H1 (cell line): ENCODE results near the gene PRKN. TPM values are rescaled to one million over a fixed set of nuclear protein-coding genes. Genes with fewer than 3 reads are reported as not detected.

Experiments
- CTCF ChIA-PET: fragments of 300-600 bp; sonication (Branson Sonifier 250); formaldehyde crosslinking; loops from one replicate; lab custom pipeline; 2021; ENCODE audit not compliant: partially characterized antibody; lab: Charles Lee
- POLR2A ChIA-PET: fragments of 300-600 bp; sonication (Branson Sonifier 250); formaldehyde crosslinking; loops from one replicate; lab custom pipeline; 2021; ENCODE audit warnings: inconsistent platforms; ENCODE audit not compliant: partially characterized antibody; lab: Charles Lee
- DNase-seq, 2 experiments: peaks; one replicate each; pipeline versions ENCODE4 v3.0.0 to v3.0.0-alpha.2; 2010 to 2022; ENCODE audit warnings: low spot score in 2 of 2, low read depth in 1 of 2, mixed read lengths in 1 of 2
- FAIRE-seq: peaks from 2 replicates; lab custom pipeline; 2011; peaks lifted over from hg19 to GRCh38; lab: Jason Lieb, UNC
- H2AFZ ChIP-seq: 2 replicates; pipeline ENCODE4 v1.8.1; 2012; ENCODE audit warnings: low read length, inconsistent platforms
- H2AK5ac ChIP-seq: 2 replicates; pipeline ENCODE4 v1.6.1; 2013; ENCODE audit warnings: low read depth, low read length
- H2BK120ac ChIP-seq: replicated peaks from 2 replicates; pipeline ENCODE3; 2013; ENCODE audit warnings: low read depth, low read length, inconsistent platforms
- H2BK12ac ChIP-seq: 2 replicates; pipeline ENCODE4 v1.6.1; 2013; ENCODE audit warnings: low read depth, low read length
- H2BK15ac ChIP-seq: 2 replicates; pipeline ENCODE4 v1.6.1; 2013; ENCODE audit warnings: low read length
- H2BK20ac ChIP-seq: 2 replicates; pipeline ENCODE4 v1.6.1; 2013; ENCODE audit warnings: low read length
- H2BK5ac ChIP-seq: 2 replicates; pipeline ENCODE4 v1.6.1; 2013; ENCODE audit warnings: low read depth, low read length
- H3K14ac ChIP-seq: 2 replicates; pipeline ENCODE4 v1.6.1; 2013; ENCODE audit warnings: inconsistent platforms; ENCODE audit not compliant: insufficient read length
- H3K18ac ChIP-seq: 2 replicates; pipeline ENCODE4 v1.6.1; 2013; ENCODE audit warnings: low read length; ENCODE audit errors: extremely low read depth
- H3K23ac ChIP-seq: 2 replicates; pipeline ENCODE4 v1.6.1; 2013; ENCODE audit warnings: inconsistent platforms; ENCODE audit not compliant: insufficient read length
- H3K23me2 ChIP-seq: 2 replicates; pipeline ENCODE4 v1.6.1; 2013; ENCODE audit warnings: low read depth, low read length
- H3K27ac ChIP-seq: 2 replicates; pipeline ENCODE4 v1.6.1; 2011; ENCODE audit warnings: low read depth, low read length, inconsistent platforms
- H3K27me3 ChIP-seq, 4 experiments: replicated peaks in 1 of 4; 1 replicate in 1 of 4; 2 replicates in 3 of 4; pipeline versions ENCODE4 v1.6.1 to v1.8.1; 2011 to 2013; ENCODE audit warnings: low read length in 3 of 4, mild to moderate bottlenecking in 3 of 4, inconsistent platforms in 2 of 4, mixed read lengths in 2 of 4, moderate library complexity in 1 of 4; ENCODE audit not compliant: control insufficient read depth in 3 of 4, insufficient read depth in 3 of 4; ENCODE audit errors: extremely low read depth in 1 of 4
- H3K36me3 ChIP-seq, 4 experiments: 2 replicates each; pipeline versions ENCODE4 v1.6.1 to v1.8.1; 2011 to 2013; ENCODE audit warnings: mild to moderate bottlenecking in 4 of 4, low read length in 3 of 4, moderate library complexity in 2 of 4, control low read depth in 1 of 4, inconsistent platforms in 1 of 4; ENCODE audit not compliant: insufficient read depth in 4 of 4, control insufficient read depth in 2 of 4
- H3K4ac ChIP-seq: replicated peaks from 2 replicates; pipeline ENCODE3; 2013; ENCODE audit warnings: low read length, low read depth, mixed read lengths, inconsistent platforms; ENCODE audit not compliant: insufficient read length
- H3K4me1 ChIP-seq, 4 experiments: replicated peaks in 1 of 4; 1 replicate in 1 of 4; 2 replicates in 3 of 4; pipeline versions ENCODE4 v1.6.1 to v1.8.1; 2011 to 2013; ENCODE audit warnings: low read length in 3 of 4, inconsistent platforms in 2 of 4, mixed read lengths in 1 of 4; ENCODE audit not compliant: insufficient read depth in 4 of 4, control insufficient read depth in 3 of 4
- H3K4me2 ChIP-seq, 2 experiments: 2 replicates each; pipeline versions ENCODE4 v1.6.1 to v1.8.1; 2011 to 2013; ENCODE audit warnings: low read depth in 2 of 2, low read length in 2 of 2, control low read depth in 1 of 2, inconsistent platforms in 1 of 2, mild to moderate bottlenecking in 1 of 2; ENCODE audit not compliant: insufficient read depth in 1 of 2
- H3K4me3 ChIP-seq, 4 experiments: fragments of 200-600, 300-600 bp in 1 of 4; sonication (generic), shearing (Covaris generic), sonication (Bioruptor Twin) in 1 of 4; 2 replicates each; pipeline versions ENCODE4 v1.5.1 to v1.8.1; 2011 to 2016; ENCODE audit warnings: low read length in 4 of 4, low read depth in 3 of 4, control low read depth in 2 of 4, inconsistent platforms in 2 of 4, mild to moderate bottlenecking in 2 of 4, mixed read lengths in 1 of 4, moderate library complexity in 1 of 4; ENCODE audit not compliant: insufficient read depth in 2 of 4; ENCODE audit errors: extremely low read depth in 1 of 4
- H3K56ac ChIP-seq: replicated peaks from 2 replicates; pipeline ENCODE3; 2013; ENCODE audit warnings: low read depth, mild to moderate bottlenecking, mixed read lengths, low read length, inconsistent platforms; ENCODE audit not compliant: insufficient read length
- H3K79me1 ChIP-seq: 2 replicates; pipeline ENCODE4 v1.6.1; 2013; ENCODE audit warnings: low read depth, low read length, control low read depth
- H3K79me2 ChIP-seq, 2 experiments: 2 replicates each; pipeline versions ENCODE4 v1.6.1 to v1.8.1; 2012 to 2013; ENCODE audit warnings: low read length in 2 of 2, mild to moderate bottlenecking in 2 of 2, inconsistent platforms in 1 of 2; ENCODE audit not compliant: insufficient read depth in 2 of 2, control insufficient read depth in 1 of 2
- H3K9ac ChIP-seq, 4 experiments: replicated peaks in 1 of 4; 1 replicate in 1 of 4; 2 replicates in 3 of 4; pipeline versions ENCODE4 v1.6.1 to v1.8.1; 2011 to 2013; ENCODE audit warnings: low read depth in 3 of 4, low read length in 3 of 4, control low read depth in 2 of 4, mild to moderate bottlenecking in 2 of 4, moderate library complexity in 2 of 4, inconsistent platforms in 1 of 4; ENCODE audit errors: extremely low read depth in 1 of 4
- H3K9me3 ChIP-seq, 2 experiments: 2 replicates each; pipeline versions ENCODE4 v1.6.1 to v1.8.1; 2012 to 2013; ENCODE audit warnings: mild to moderate bottlenecking in 2 of 2, moderate library complexity in 2 of 2, control low read depth in 1 of 2, inconsistent platforms in 1 of 2, low read depth in 1 of 2, low read length in 1 of 2, mixed read lengths in 1 of 2; ENCODE audit not compliant: insufficient read depth in 2 of 2
- H4K20me1 ChIP-seq, 2 experiments: replicated peaks in 1 of 2; 2 replicates each; pipeline versions ENCODE3 to v1.8.1; 2011 to 2013; ENCODE audit warnings: inconsistent platforms in 2 of 2, low read length in 2 of 2, mild to moderate bottlenecking in 1 of 2; ENCODE audit not compliant: insufficient read depth in 2 of 2, control insufficient read depth in 1 of 2
- H4K5ac ChIP-seq: 2 replicates; pipeline ENCODE4 v1.6.1; 2013; ENCODE audit warnings: low read length, low read depth, mixed read lengths, inconsistent platforms; ENCODE audit not compliant: insufficient read length
- H4K8ac ChIP-seq: 2 replicates; pipeline ENCODE4 v1.8.0; 2013; ENCODE audit warnings: mild to moderate bottlenecking, moderate library complexity, low read length, inconsistent platforms; ENCODE audit not compliant: insufficient read depth; ENCODE audit errors: extremely low read depth
- H4K91ac ChIP-seq: replicated peaks from 2 replicates; pipeline ENCODE3; 2013; ENCODE audit warnings: low read length, mixed read lengths, inconsistent platforms; ENCODE audit not compliant: insufficient read length
- ASH2L ChIP-seq: fragments of 200-600, 300-600 bp; sonication (generic); IDR thresholded peaks from one replicate; pipeline ENCODE4 v1.7.1; 2017; ENCODE audit warnings: low read length
- BCL11A ChIP-seq, 2 experiments: IDR thresholded peaks; one replicate each; pipeline ENCODE4 v1.6.1; 2011; ENCODE audit warnings: low read depth in 2 of 2, low read length in 2 of 2, mild to moderate bottlenecking in 2 of 2
- CBX8 ChIP-seq: fragments of 300-800, 300-1000 bp; sonication (generic); IDR thresholded peaks from 2 replicates; pipeline ENCODE4 v1.7.1; 2016; ENCODE audit warnings: low read depth, low read length, borderline replicate concordance
- CTBP2 ChIP-seq: IDR thresholded peaks from 2 replicates; pipeline ENCODE4 v1.7.0; 2011; ENCODE audit warnings: borderline replicate concordance, mild to moderate bottlenecking, moderate library complexity, mixed read lengths, low read length; ENCODE audit not compliant: insufficient read depth, insufficient read length
- HDAC2 ChIP-seq, 2 experiments: fragments of 300-600 bp in 1 of 2; sonication (generic) in 1 of 2; IDR thresholded peaks; 2 replicates each; pipeline ENCODE4 v1.6.1; 2011 to 2012; ENCODE audit warnings: low read depth in 2 of 2, low read length in 2 of 2, mild to moderate bottlenecking in 2 of 2, moderate library complexity in 2 of 2, borderline replicate concordance in 1 of 2, inconsistent platforms in 1 of 2
- JUN ChIP-seq: IDR thresholded peaks from 2 replicates; pipeline ENCODE4 v1.6.1; 2011; ENCODE audit warnings: low read depth, mild to moderate bottlenecking, improper control_type of control experiment, low read length
- JUND ChIP-seq: IDR thresholded peaks from 2 replicates; pipeline ENCODE4 v1.6.1; 2011; ENCODE audit warnings: mild to moderate bottlenecking, improper control_type of control experiment, low read length
- POLR2AphosphoS5 ChIP-seq: IDR thresholded peaks from 2 replicates; pipeline ENCODE4 v1.6.1; 2011; ENCODE audit warnings: low read depth, low read length
- RXRA ChIP-seq: IDR thresholded peaks from 2 replicates; pipeline ENCODE4 v1.6.1; 2011; ENCODE audit warnings: low read depth, mild to moderate bottlenecking, low read length, moderate library complexity; ENCODE audit not compliant: insufficient read depth
- SIX5 ChIP-seq: IDR thresholded peaks from 2 replicates; pipeline ENCODE4 v1.6.1; 2011; ENCODE audit warnings: mild to moderate bottlenecking, low read depth, low read length
- SUZ12 ChIP-seq: fragments of 200-600 bp; sonication (generic); IDR thresholded peaks from 2 replicates; pipeline ENCODE4 v1.6.1; 2012; ENCODE audit warnings: mild to moderate bottlenecking, inconsistent platforms, low read length, moderate library complexity, mixed read lengths
- TEAD4 ChIP-seq: IDR thresholded peaks from 2 replicates; pipeline ENCODE4 v1.6.1; 2012; ENCODE audit warnings: low read depth, low read length, inconsistent platforms, mixed read lengths
- WGBS, 2 experiments: shearing (Covaris generic) in 1 of 2; methylation state at CpG; one replicate each; pipeline versions ENCODE4 v1.1.6 to v1.1.7; 2013 to 2015; ENCODE audit warnings: low lambda C conversion rate in 2 of 2, mixed read lengths in 2 of 2, inconsistent platforms in 1 of 2, low coverage in 1 of 2, missing lambda C conversion rate in 1 of 2; ENCODE audit not compliant: insufficient replicate concordance in 2 of 2, insufficient coverage in 1 of 2, insufficient read length in 1 of 2; ENCODE audit errors: extremely low coverage in 1 of 2, missing lambda C conversion rate in 1 of 2; 5-methylcytosine and 5-hydroxymethylcytosine counted together
- polyA plus RNA-seq, 7 experiments: library from polyadenylated mRNA; depleted of rRNA in 3 of 7; stranded (reverse) in 5 of 7; unstranded in 2 of 7; fragments of >200 nt in 5 of 7; fragments of 200-250 nt in 2 of 7; gene quantifications; 1 replicate in 5 of 7; 2 replicates in 1 of 7; 4 replicates in 1 of 7; pipeline versions ENCODE4 v1.2.1 to v1.2.3, GENCODE V29; 2011 to 2013; ENCODE audit warnings: missing spikeins in 2 of 7, mixed read lengths in 2 of 7
- total RNA-seq: library from RNA; stranded (reverse); fragmentation: NEBNext Ultra II Directional; extraction: Animal tissue kit (Norgen Biotek cat#: 25700); gene quantifications from 2 replicates; pipeline ENCODE4 v1.2.1, GENCODE V29; 2021

PRKN gene
- total and polyA plus RNA-seq, 2 of the 8 experiments (the other 6 are each of a cell fraction or from before 2014, with no cell fraction given) = 0.13 to 0.29 TPM

DNA sequence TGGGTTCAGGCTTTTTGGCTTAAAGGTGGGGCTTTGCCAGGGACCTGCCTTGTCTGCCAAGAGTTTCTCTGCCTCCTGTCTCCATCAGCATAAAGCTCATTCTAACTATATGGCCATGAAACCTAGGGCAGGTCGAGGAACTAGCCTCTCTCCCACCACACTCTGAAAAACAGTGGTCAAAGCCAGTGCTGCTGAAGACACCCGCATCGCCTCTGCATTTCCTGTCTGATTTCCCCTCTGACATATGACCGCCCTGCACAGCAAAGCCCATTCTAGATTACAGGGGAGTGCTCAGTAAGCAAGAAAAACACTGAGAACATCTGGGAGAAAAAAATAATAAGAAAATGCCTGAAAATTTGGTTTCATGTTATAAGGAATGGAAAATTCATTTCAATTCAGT lies 573.6 kb downstream of the PRKN start:
- Histone ChIP-seq H3K27me3 (no peaks in the 10 kb centered on the region), H3K4me1 (peaks cover 0 to 6% (median 2%) of the 10 kb centered on the region in 4 experiments; a peak in 2 of 7 replicates), H2AK5ac (no peak overlapping the region), H4K5ac (no peak overlapping the region), H2BK120ac (no peak overlapping the region), H2AFZ (no peak overlapping the region), H4K8ac (no peak overlapping the region), H3K18ac (no peak overlapping the region), H3K9ac (no peak overlapping the region), H3K36me3 (no peaks in the 10 kb centered on the region), H3K23me2 (no peaks in the 10 kb centered on the region), H3K4me2 (no peak overlapping the region), H3K79me1 (no peaks in the 10 kb centered on the region), H3K4ac (no peak overlapping the region), H2BK5ac (no peak overlapping the region), H4K20me1 (no peaks in the 10 kb centered on the region), H3K14ac (no peak overlapping the region), H2BK12ac (no peak overlapping the region), H2BK20ac (no peak overlapping the region), H3K9me3 (no peaks in the 10 kb centered on the region), H3K27ac (no peak overlapping the region), H3K56ac (no peak overlapping the region), H4K91ac (no peak overlapping the region), H3K79me2 (no peaks in the 10 kb centered on the region), H3K4me3 (no peak overlapping the region), H2BK15ac (no peak overlapping the region), H3K23ac (no peak overlapping the region)
- 88% methylated on average over 4 of the region's 4 CpGs; no CpG with 5 or more reads in 1 of the 2 experiments for WGBS, 2 experiments
- CTCF ChIA-PET = interaction anchor here (1.0 kb wide), 1 partner anchor 17 kb away, joined by 3 read pairs; no protein-coding TSS in a partner anchor
- DNase-seq = no peak
- no peak for FAIRE-seq
- TF ChIP-seq RXRA (no peak), HDAC2 (IDR thresholded peaks at IDR 0.05; ENCODE audit: borderline replicate concordance in 1 of 2, low read depth in 2 of 2, low read length in 2 of 2) (no peak), SUZ12 (no peak), JUND (no peak), BCL11A (IDR thresholded peaks at IDR 0.05; ENCODE audit: low read depth in 2 of 2, low read length in 2 of 2) (no peak), CTBP2 (no peak), TEAD4 (no peak), ASH2L (no peak), JUN (no peak), POLR2AphosphoS5 (no peak), SIX5 (no peak), CBX8 (no peak)
- POLR2A ChIA-PET = no interaction called here
